Mammary epithelial cell (primary cell): ENCODE data around the gene FMNL2.

ENCODE experiments used
- EZH2 ChIP-seq: IDR thresholded peaks from 2 replicates; pipeline ENCODE4 v1.6.1; 2012; ENCODE audit warnings: low read length, inconsistent platforms, borderline replicate concordance
- TF ChIP-seq, protein P1 (sequence below), 2 donors: IDR thresholded peaks in 1 of 2; conservative IDR thresholded peaks in 1 of 2; 2 replicates each; pipeline ENCODE4 v1.5.1; 2011 to 2012; ENCODE audit warnings: inconsistent platforms in 2 of 2, low read length in 2 of 2, mild to moderate bottlenecking in 2 of 2, control low read depth in 1 of 2, low read depth in 1 of 2; ENCODE audit not compliant: insufficient read depth in 1 of 2; ENCODE audit errors: extremely low read depth in 1 of 2

DNA sequence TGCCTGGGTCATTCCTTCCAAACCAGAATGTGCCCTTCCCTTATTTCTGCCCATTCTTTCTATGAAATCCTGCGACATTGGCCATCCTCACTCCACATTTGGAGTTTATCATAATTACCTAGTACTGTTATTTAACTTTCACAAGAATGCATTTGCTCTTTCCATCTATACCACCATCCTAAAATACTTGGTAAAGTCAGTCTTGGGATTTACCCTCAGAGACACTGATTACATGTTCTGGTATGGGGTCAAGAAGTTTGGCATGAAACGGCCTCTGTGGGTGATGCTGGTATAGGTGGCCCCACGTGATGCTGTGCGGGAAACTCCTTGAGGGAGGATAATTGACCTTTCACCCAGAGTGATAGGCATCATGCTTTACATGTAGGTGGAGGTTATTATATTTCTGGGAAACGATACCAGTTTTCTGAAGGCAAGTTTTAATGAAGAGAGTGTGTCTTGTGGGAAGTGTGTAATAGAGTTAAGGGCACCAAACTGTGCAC is 123.5 kb downstream of the FMNL2 start:
- TF ChIP-seq, protein P1, sequence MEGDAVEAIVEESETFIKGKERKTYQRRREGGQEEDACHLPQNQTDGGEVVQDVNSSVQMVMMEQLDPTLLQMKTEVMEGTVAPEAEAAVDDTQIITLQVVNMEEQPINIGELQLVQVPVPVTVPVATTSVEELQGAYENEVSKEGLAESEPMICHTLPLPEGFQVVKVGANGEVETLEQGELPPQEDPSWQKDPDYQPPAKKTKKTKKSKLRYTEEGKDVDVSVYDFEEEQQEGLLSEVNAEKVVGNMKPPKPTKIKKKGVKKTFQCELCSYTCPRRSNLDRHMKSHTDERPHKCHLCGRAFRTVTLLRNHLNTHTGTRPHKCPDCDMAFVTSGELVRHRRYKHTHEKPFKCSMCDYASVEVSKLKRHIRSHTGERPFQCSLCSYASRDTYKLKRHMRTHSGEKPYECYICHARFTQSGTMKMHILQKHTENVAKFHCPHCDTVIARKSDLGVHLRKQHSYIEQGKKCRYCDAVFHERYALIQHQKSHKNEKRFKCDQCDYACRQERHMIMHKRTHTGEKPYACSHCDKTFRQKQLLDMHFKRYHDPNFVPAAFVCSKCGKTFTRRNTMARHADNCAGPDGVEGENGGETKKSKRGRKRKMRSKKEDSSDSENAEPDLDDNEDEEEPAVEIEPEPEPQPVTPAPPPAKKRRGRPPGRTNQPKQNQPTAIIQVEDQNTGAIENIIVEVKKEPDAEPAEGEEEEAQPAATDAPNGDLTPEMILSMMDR (conservative IDR thresholded peaks at IDR 0.05 in 1 of 2, IDR thresholded peaks at IDR 0.05 in 1 of 2; ENCODE audit: extremely low read depth in 1 of 2, insufficient read depth in 1 of 2, low read depth in 1 of 2, low read length in 2 of 2), result no peak
- no peak for TF ChIP-seq EZH2
